GM19239 (cell line): ENCODE results near the gene PSMC1.

Experiments used
- DNase-seq: peaks from one replicate; pipeline ENCODE4 v3.0.0; 2011; ENCODE audit warnings: low spot score; ENCODE audit not compliant: insufficient read length
- FAIRE-seq: peaks from 2 replicates; lab custom pipeline; 2011; peaks lifted over from hg19 to GRCh38; lab: Jason Lieb, UNC

Gene PSMC1

DNA sequence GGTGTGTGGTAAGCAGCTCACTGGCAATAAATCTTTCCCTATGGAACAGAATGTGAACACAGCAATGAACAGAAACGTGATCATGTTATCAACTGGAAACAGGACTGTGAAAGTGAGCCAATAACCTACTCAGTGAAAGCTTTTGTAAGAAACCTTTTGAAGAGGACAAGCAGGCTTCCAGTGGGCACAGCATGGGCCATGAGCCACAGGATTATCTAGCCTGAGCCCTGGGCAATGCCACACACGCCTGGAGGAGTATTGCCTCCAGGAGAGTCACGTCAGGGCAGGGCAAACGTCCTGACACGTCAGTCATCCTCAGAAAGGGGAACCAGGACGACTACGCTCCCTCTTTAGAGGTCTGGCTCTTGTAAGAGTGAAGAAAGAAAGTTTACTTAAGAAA lies 43.1 kb downstream of the PSMC1 start:
- DNase-seq (no peak), FAIRE-seq (no peak)

DNA sequence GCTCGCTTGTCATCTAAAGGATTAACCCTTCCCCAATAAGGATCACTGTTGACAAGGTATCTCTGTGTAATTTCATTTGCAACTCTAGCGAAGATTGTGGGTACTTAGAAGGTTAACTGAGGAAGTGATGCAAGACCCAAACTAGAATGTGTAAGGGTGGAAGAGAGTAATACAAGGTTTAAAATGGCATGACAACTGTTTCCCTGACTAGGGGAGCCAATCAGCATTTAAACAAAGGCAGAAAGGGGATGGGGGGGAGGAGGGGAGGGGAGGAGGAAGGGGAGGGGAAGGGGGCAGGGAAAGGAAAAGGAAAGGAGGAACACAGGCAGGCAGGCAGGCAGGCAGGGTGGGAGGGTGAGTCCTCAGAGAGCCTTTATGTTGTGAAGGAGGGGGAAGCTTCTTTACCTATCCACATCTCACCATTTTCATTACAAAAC lies 44.3 kb downstream of the PSMC1 start:
- no peak for DNase-seq

DNA sequence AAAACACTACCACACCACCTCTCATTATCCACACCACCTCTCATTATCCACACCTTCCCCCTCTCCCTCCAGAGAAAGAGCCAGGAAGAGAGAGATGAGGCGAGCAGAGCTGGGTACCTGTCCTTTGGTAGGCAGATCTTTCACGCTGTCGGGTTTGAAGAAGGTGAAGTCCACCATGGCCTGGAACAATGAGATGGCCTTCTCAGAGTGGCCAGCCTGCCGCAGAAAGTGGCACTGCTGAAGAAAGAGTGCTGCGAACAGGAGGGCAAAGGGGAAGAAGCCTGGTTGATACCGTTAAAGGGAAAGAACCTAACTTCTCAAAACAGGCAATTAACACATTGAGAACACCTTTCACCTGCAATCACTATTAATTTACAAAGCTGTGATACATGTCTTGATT lies 44.8 kb downstream of the PSMC1 start:
- no peak for FAIRE-seq
- DNase-seq = no peak

More for the DNA sequence above, 44.3 kb downstream of the PSMC1 start:
- no peak for FAIRE-seq

- FAIRE-seq (no peak), DNase-seq (no peak)
These were observed 45.3 kb downstream of the PSMC1 start for GRCh38 chr14:90301668-90302090.

DNA sequence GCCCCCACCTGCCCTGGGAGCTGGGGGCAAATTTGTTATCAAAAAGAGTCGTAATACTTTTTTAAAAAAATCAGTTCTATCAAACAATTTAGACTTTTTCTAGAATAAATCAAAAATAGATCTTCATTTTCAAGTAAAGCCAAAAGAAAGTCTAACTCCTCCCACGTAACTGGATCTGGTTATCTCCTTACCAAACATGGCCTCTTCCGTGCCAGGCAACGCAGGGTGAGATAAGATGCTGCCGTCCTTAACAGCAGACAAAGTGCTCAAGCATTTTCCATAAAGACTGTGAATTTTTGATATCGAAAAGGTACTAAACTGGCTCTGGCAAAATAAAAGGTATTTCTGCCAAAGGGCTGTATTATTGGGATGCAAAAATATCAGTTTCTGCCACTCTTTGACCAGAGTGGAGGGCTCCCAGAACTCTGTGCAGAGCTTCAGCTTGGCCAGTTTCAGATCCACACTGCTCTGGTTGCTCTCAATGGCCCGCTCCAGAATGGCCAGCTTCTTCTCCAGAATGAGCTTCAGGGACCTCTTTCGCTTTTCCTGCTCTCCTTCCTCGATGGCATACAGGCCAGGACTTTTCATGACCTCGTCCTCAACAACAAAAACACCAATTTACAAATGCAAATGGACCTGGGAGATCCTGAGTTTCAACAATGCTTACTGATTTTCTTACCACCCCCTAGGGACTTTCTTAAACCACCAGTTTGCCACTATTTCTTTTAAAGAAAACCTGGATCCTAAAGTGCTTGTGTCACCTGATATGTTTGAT lies 46.4 kb downstream of the PSMC1 start:
- FAIRE-seq = no peak
- DNase-seq = no peak

- FAIRE-seq (no peak), DNase-seq (no peak)
These were observed 47.1 kb downstream of the PSMC1 start for GRCh38 chr14:90303473-90303872.

- FAIRE-seq (no peak), DNase-seq (no peak)
These were observed 48.1 kb downstream of the PSMC1 start for GRCh38 chr14:90304502-90304901.

GRCh38 chr14:90305176-90305601 lies 48.8 kb downstream of the PSMC1 start:
- no peak for FAIRE-seq
- no peak for DNase-seq

DNA sequence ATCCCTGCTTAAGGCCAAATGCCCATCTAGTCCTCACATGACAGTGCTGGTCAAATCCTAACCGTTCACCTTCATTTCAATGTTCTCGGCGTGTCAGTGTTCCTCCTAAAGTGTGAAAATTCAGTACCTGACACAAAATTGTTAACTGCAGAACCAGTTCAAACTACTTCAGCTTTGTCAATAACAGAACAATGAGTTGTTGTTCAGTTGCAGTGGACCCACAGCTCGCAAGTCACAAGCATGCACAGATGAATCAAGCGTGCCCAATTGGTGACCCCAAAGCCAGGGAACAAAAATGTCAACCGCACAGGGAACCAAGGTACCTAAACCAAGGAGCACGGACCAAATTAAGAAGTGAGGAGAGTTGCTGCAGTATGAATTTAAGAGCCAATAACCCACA lies 52.2 kb downstream of the PSMC1 start:
- DNase-seq (no peak), FAIRE-seq (no peak)

- FAIRE-seq = no peak
These were observed 60.9 kb downstream of the PSMC1 start for GRCh38 chr14:90317286-90317685.

GRCh38 chr14:90318016-90318415 lies 61.7 kb downstream of the PSMC1 start:
- DNase-seq (no peak), FAIRE-seq (no peak)

More at GRCh38 chr14:90317286-90317685, 60.9 kb downstream of the PSMC1 start:
- DNase-seq = no peak

DNA sequence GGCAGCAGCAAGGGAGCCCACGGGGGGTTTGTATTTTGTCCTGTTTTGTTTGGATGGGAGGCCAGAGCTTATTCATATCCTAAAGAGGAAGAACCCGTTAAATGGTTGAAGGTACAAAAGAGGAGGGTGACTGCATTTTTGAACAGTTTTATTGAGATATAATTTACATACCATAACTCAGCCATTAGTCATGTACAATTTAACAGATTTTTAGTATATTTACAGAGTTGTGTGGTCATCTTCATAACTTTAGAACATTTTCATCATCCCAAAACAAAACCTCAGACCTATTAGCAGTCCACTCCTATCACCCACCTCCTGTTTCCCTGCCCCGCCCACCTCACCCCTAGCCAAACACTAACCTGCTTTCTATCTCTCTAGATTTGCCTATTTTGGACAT lies 62.8 kb downstream of the PSMC1 start:
- DNase-seq (no peak), FAIRE-seq (no peak)

DNA sequence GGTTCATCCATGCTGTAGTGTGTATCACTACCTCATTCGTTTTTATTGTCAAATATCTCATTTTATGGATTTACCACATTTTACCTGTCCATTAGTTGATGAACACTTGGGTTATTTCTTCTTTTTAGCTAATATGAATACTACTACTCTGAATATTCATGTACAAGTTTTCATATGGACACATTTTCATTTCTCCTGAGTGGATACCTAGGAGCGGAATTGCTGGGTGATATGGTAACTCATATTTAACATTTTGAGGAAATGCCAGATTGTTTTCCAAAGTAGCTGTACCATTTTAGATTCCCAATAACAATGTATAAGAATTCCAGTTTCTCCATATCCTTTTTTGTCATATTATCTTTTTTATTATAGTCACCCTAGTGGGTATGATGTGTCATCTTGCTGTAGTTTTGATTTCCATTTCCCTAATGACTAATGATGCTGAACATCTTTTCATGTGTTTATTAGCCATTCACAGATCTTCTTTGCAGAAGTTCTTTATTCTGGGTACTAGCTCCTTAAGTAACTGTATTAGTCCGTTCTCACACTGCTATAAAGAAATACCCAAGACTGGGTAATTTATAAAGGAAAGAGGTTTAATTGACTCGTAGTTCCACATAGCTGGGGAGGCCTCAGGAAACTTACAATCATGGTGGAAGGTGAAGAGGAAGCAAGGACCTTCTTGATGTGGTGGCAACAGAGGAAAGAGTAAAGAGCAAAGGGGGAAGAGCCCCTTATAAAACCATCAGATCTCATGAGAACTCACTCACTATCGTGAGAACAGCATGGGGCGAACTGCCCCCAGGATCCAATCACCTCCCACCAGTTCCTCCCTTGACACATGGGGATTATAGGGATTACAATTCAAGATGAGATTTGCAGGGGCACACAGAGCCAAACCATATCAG lies 63.5 kb downstream of the PSMC1 start:
- DNase-seq (no peak), FAIRE-seq (no peak)

- no peak for FAIRE-seq
These were observed 65.5 kb downstream of the PSMC1 start for GRCh38 chr14:90321891-90322290.

More at GRCh38 chr14:90321891-90322290, 65.5 kb downstream of the PSMC1 start:
- DNase-seq = no peak
